ENCODE data around the gene SLC5A1.

DNA sequence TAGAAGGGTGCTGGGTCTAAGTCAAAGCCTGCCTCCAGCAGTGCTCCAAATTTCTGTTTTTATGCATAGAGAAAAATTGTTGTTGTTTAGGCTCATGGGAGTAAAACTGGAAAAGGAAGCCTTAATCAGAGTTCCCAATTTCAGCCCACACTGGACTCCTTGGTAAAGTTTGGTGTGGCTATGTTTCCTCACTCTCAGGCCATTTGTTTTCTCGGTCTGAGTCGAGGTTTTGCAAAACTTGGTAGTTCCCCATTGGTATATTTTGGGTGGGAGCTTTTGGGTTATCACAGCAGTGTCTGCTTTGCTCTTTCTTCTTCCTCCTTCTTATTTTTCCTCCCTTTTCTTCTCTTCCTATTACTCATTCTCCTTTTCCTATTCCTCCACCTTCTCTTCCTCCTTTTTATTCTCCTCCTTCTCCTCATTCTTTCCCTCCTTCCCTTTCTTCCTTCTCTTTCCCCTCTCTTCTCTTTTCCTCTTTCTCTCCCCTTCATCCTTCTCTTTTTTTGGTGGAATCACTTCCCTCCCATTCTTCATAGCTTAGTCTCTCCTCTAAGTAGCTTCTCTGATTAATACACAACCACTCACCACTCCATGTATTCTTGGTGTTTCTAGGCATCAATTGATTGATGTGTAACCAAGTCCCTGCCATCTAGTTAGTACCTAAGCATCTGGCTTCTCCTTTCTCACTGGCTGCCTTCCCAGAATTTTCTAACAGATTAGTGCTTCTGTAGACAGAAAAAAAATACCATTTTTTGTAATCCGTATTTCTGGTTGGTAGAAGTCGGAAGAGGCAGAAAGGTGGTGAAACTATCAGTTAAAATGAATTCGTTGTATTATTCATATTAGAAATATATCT is 10.1 kb downstream of the SLC5A1 start:
- TF ChIP-seq CTCF (IDR thresholded peaks at IDR 0.05): no peak
- no peak for TF ChIP-seq POLR2A (IDR thresholded peaks at IDR 0.05)
